ENCODE results near the gene SNX7.

The SNX7 gene

DNA sequence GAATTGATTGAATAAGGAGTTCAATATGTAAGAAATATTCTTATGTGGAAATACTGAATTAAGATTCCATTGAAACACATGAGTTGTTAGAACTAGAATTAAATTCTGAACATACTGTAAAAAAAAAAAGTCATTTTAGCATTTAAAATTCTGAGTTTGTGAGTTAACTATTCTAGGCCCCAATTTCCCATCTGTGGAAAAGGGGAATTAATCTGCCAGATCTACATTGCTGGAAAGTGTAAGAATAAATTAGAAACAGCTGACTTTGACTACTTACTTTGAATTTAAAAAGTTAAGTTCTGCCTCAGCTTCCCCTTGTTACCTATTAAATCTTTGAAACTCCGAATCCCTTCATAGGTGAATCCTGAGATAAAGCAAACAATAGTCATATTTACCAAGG, 103.0 kb downstream of the SNX7 start:
- TF ChIP-seq, protein P1, sequence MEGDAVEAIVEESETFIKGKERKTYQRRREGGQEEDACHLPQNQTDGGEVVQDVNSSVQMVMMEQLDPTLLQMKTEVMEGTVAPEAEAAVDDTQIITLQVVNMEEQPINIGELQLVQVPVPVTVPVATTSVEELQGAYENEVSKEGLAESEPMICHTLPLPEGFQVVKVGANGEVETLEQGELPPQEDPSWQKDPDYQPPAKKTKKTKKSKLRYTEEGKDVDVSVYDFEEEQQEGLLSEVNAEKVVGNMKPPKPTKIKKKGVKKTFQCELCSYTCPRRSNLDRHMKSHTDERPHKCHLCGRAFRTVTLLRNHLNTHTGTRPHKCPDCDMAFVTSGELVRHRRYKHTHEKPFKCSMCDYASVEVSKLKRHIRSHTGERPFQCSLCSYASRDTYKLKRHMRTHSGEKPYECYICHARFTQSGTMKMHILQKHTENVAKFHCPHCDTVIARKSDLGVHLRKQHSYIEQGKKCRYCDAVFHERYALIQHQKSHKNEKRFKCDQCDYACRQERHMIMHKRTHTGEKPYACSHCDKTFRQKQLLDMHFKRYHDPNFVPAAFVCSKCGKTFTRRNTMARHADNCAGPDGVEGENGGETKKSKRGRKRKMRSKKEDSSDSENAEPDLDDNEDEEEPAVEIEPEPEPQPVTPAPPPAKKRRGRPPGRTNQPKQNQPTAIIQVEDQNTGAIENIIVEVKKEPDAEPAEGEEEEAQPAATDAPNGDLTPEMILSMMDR (IDR thresholded peaks at IDR 0.05; ENCODE audit: low read depth, low read length), result no peak
- H3K4me3 ChIP-seq (ENCODE audit: low read depth, low read length), result no peak overlapping the region

DNA sequence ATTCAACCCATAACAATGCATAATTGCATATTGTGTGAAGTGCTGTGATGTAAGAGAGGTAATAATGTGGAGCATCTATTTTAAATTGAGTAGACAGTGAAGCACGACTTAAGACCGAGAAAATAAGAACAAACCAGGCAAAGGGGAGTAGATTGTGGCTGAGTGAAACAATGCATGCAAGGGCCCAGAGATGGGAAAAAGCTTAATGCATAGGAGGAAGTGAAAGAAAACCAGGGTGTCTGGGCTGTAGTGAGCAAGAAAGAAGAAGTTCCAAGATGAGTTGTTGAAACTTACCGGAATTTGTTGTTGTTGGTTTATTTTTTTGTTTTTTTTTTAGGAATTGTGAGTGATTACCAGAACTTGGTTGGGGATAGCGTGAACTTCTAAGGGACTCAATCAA, 104.7 kb downstream of the SNX7 start:
- TF ChIP-seq, protein P1 (IDR thresholded peaks at IDR 0.05; ENCODE audit: low read depth, low read length), result no peak
- no peak overlapping the region for H3K4me3 ChIP-seq (ENCODE audit: low read depth, low read length)

- H3K4me3 ChIP-seq (ENCODE audit: low read depth, low read length), result no peak overlapping the region
- TF ChIP-seq, protein P1 (IDR thresholded peaks at IDR 0.05; ENCODE audit: low read depth, low read length), result no peak
Measured at GRCh38 chr1:98769162-98769561, 107.6 kb downstream of the SNX7 start.

- TF ChIP-seq, protein P1 (IDR thresholded peaks at IDR 0.05; ENCODE audit: low read depth, low read length), result no peak
- H3K4me3 ChIP-seq (ENCODE audit: low read depth, low read length), result no peak overlapping the region
Measured at GRCh38 chr1:98781906-98782305, 120.4 kb downstream of the SNX7 start.

- no peak overlapping the region for H3K4me3 ChIP-seq (ENCODE audit: low read depth, low read length)
- TF ChIP-seq, protein P1 (IDR thresholded peaks at IDR 0.05; ENCODE audit: low read depth, low read length), result no peak
Measured at GRCh38 chr1:98783821-98784220, 122.3 kb downstream of the SNX7 start.

DNA sequence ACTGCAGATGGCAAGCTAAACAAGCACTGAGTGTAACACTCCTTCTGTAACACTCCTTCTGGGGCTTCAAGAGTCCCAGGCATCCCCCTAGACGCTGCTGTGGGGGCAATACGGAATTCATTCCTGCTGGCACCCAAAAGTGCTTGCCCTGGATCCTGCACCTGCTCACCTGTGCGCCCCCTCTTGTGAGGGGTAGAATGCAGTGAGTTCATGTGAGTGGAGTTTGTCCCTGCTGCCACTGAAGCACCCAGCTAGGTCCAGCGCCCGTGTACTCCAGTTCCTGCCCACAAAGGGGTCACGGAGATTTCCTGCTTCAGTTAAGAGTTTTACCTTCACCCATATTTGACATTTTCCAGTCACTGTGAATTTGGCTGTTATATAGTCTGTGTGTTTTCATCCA, 130.0 kb downstream of the SNX7 start:
- H3K4me3 ChIP-seq (ENCODE audit: low read depth, low read length), result no peak overlapping the region
- TF ChIP-seq, protein P1 (IDR thresholded peaks at IDR 0.05; ENCODE audit: low read depth, low read length), result no peak

- no peak overlapping the region for H3K4me3 ChIP-seq (ENCODE audit: low read depth, low read length)
- TF ChIP-seq, protein P1 (IDR thresholded peaks at IDR 0.05; ENCODE audit: low read depth, low read length), result no peak
Measured at GRCh38 chr1:98792123-98792522, 130.6 kb downstream of the SNX7 start.
